K562 (cell line): ENCODE results near the gene CAPRIN1. TPM values are rescaled to one million over a fixed set of nuclear protein-coding genes. Genes with fewer than 3 reads are reported as not detected.

Experiments
- ARID2 ChIP-seq: fragments of 450-650 bp; IDR thresholded peaks from 2 replicates; pipeline ENCODE4 v1.6.1; 2017; ENCODE audit warnings: antibody characterized with exemption, mild to moderate bottlenecking
- BRD4 ChIP-seq: fragments of 200-600 bp; sonication (generic); IDR thresholded peaks from 2 replicates; pipeline ENCODE4 v1.6.1; 2017; ENCODE audit warnings: inconsistent platforms
- CBFA2T3 ChIP-seq: fragments of 450-650 bp; IDR thresholded peaks from 2 replicates; pipeline ENCODE4 v1.6.1; 2017
- CHD2 ChIP-seq: IDR thresholded peaks from 2 replicates; pipeline ENCODE4 v1.6.1; 2011; ENCODE audit warnings: low read depth, low read length
- CTBP1 ChIP-seq: fragments of 450-650 bp; IDR thresholded peaks from 2 replicates; pipeline ENCODE4 v1.6.1; 2016; ENCODE audit warnings: borderline replicate concordance
- ELF1 ChIP-seq: fragments of 200-800 bp; sonication (Bioruptor generic); IDR thresholded peaks from 2 replicates; pipeline ENCODE4 v1.6.1; 2016; ENCODE audit warnings: missing genetic modification characterization, missing compliant biosample characterization
- ELF4 ChIP-seq: fragments of 450-650 bp; formaldehyde crosslinking; IDR thresholded peaks from 2 replicates; pipeline ENCODE4 v1.4.0; 2022; ENCODE audit warnings: missing genetic modification characterization
- GATAD2A ChIP-seq: fragments of 450-650 bp; IDR thresholded peaks from 2 replicates; pipeline ENCODE4 v1.6.1; 2017
- HSF4 ChIP-seq: fragments of 250-450 bp; sonication (Bioruptor Pico); IDR thresholded peaks from 2 replicates; pipeline ENCODE4 v2.1.2; 2022; ENCODE audit warnings: mild to moderate bottlenecking, moderate library complexity, borderline replicate concordance
- KAT2B ChIP-seq: IDR thresholded peaks from one replicate; pipeline ENCODE4 v1.6.1; 2012; ENCODE audit warnings: low read depth, mild to moderate bottlenecking, control low read depth, inconsistent platforms, low read length, moderate library complexity
- KDM2B ChIP-seq: fragments of 250-450 bp; sonication (Bioruptor Pico); IDR thresholded peaks from 2 replicates; pipeline ENCODE4 v1.8.0; 2021; ENCODE audit warnings: mild to moderate bottlenecking, moderate library complexity
- MECOM ChIP-seq: fragments of 250-450 bp; sonication (Bioruptor Pico); IDR thresholded peaks from 2 replicates; pipeline ENCODE4 v1.8.0; 2022; ENCODE audit warnings: inconsistent platforms
- MTA3 ChIP-seq: fragments of 450-650 bp; formaldehyde crosslinking; IDR thresholded peaks from 2 replicates; pipeline ENCODE4 v1.6.1; 2017; ENCODE audit warnings: mild to moderate bottlenecking, borderline replicate concordance
- NUFIP1 ChIP-seq: fragments of 450-650 bp; IDR thresholded peaks from 2 replicates; pipeline ENCODE4 v1.6.1; 2018; ENCODE audit not compliant: partially characterized antibody
- PHTF2 ChIP-seq: fragments of 250-450 bp; sonication (Bioruptor Pico); IDR thresholded peaks from 2 replicates; pipeline ENCODE4 v1.5.0; 2021; ENCODE audit warnings: mild to moderate bottlenecking
- POLR3A ChIP-seq: IDR thresholded peaks from 2 replicates; pipeline ENCODE4 v1.6.1; 2011; ENCODE audit warnings: borderline replicate concordance, mild to moderate bottlenecking, moderate library complexity; ENCODE audit not compliant: insufficient read length, insufficient read depth; ENCODE audit errors: extremely low read depth
- RB1 ChIP-seq: fragments of 450-650 bp; IDR thresholded peaks from 2 replicates; pipeline ENCODE4 v1.6.1; 2017; ENCODE audit warnings: low read depth, mild to moderate bottlenecking
- TAF15 ChIP-seq: fragments of 200-400 bp; formaldehyde crosslinking; IDR thresholded peaks from 2 replicates; pipeline ENCODE4 v1.6.1; 2017; ENCODE audit warnings: mild to moderate bottlenecking, low read depth, low read length, moderate library complexity
- TBP ChIP-seq: optimal IDR thresholded peaks from 2 replicates; pipeline ENCODE3; 2011; ENCODE audit warnings: low read depth, low read length, improper control_type of control experiment
- ZKSCAN1 ChIP-seq: fragments of 150-350 bp; IDR thresholded peaks from 2 replicates; pipeline ENCODE4 v1.6.1; 2016; ENCODE audit warnings: low read depth, low read length
- ZNF584 ChIP-seq: fragments of 200-800 bp; sonication (Bioruptor generic); IDR thresholded peaks from 2 replicates; pipeline ENCODE4 v1.6.1; 2016; ENCODE audit warnings: low read depth, mild to moderate bottlenecking, missing genetic modification characterization, missing compliant biosample characterization
- ZNF75A ChIP-seq: fragments of 450-650 bp; formaldehyde crosslinking; IDR thresholded peaks from 2 replicates; pipeline ENCODE4 v1.4.0; 2020; ENCODE audit warnings: mild to moderate bottlenecking
- ZZZ3 ChIP-seq: fragments of 450-650 bp; IDR thresholded peaks from 2 replicates; pipeline ENCODE4 v1.6.1; 2016; ENCODE audit warnings: antibody characterized with exemption, mild to moderate bottlenecking, moderate library complexity
- polyA plus RNA-seq, 8 experiments: library from polyadenylated mRNA; depleted of rRNA in 4 of 8; stranded (reverse) in 5 of 8; unstranded in 3 of 8; fragments of >200 nt; fragmentation: Nextera tagmentation in 2 of 8; fragmentation: Illumina TruSeq in 1 of 8; extraction: Ambion mirVana in 2 of 8; extraction: Trizol in 1 of 8; gene quantifications; 2 replicates each; pipeline versions ENCODE4 v1.2.1 to v1.2.3, GENCODE V29; 2011 to 2014; ENCODE audit warnings: inconsistent platforms in 1 of 8, missing spikeins in 1 of 8
- total RNA-seq, 7 experiments: library from RNA; depleted of rRNA in 6 of 7; stranded (reverse); fragments of >200 nt in 6 of 7; fragmentation: Illumina TruSeq in 2 of 7; extraction: Trizol in 2 of 7; gene quantifications; 2 replicates each; pipeline versions ENCODE4 v1.2.1 to v1.2.3, GENCODE V29; 2011 to 2021; ENCODE audit warnings: low replicate concordance in 1 of 7
- TF ChIP-seq, protein P1 (sequence below): fragments of 250-450 bp; sonication (Bioruptor Pico); IDR thresholded peaks from 2 replicates; pipeline ENCODE4 v1.5.0; 2020; ENCODE audit warnings: mild to moderate bottlenecking
- TF ChIP-seq, protein P2 (sequence below): sonication (generic); formaldehyde crosslinking; IDR thresholded peaks from 2 replicates; pipeline ENCODE4 v1.8.0; 2022; ENCODE audit warnings: missing genetic modification reagents, mild to moderate bottlenecking, moderate library complexity, borderline replicate concordance
- TF ChIP-seq, protein P3 (sequence below): IDR thresholded peaks from 2 replicates; pipeline ENCODE4 v1.6.1; 2014; ENCODE audit warnings: antibody characterized with exemption
- TF ChIP-seq, protein P4 (sequence below): sonication (generic); formaldehyde crosslinking; IDR thresholded peaks from 2 replicates; pipeline ENCODE4 v1.8.0; 2022; ENCODE audit warnings: missing genetic modification reagents, mild to moderate bottlenecking, borderline replicate concordance

Gene CAPRIN1
- total and polyA plus RNA-seq, 9 of the 15 experiments (the other 6 are each of a cell fraction or from before 2014, with no cell fraction given), result 49.6 to 271 (median 244) TPM

DNA sequence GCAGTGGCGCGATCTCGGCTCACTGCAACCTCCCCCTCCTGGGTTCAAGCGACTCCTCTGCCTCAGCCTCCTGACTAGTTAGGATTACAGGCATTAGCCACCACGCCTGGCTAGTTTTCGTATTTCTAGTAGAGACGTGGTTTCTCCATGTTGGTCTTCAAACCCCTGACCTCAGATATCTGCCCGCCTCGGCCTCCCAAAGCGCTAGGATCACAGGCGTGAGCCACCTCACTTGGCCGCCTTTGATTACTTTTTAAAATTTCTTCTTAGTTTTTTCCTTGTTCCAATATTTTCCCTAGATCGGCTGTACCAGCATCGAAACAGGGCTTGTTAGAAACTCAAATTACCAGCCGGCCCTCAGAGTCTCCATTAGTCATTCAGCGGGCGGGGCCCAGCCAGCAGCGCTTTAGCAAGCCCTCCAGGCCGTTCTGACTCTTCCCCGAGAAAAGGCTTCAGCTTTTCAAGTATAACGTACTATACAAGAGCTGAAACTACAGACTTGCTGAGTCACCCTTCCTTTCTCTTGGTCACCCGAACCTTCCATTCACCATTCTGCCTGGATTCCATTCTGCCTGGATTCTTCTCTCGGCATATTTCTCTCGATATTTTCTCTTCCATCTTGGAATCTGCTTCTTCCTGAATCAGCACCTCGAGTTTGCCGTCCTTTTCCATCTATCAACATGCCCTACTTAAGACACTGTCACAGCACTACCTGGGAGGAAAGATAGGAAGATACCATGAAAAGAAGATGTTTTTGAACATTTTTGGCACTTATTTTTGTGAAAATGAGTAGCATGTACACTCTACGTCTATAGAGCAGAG, 6.7 kb upstream of the CAPRIN1 start (continued):
- TF ChIP-seq ZNF584 (CRISPR knock-in tag) (peak; percentile 76; the same call in 1 of the 2 replicates), TBP (peak; percentile 69), ZKSCAN1 (no peak), CTBP1 (no peak; the same call in 1 of the 2 replicates), TAF15 (no peak), KDM2B (CRISPR knock-in tag) (no peak), ARID2 (no peak), KAT2B (no peak), RB1 (0 out of 2 replicates have a peak, but pooled peaks have one; percentile 20), PHTF2 (CRISPR knock-in tag) (no peak), POLR3A (no peak), BRD4 (no peak; the same call in 1 of the 2 replicates), MECOM (CRISPR knock-in tag) (no peak), ELF4 (CRISPR knock-in tag) (no peak), ELF1 (tag) (0 out of 2 replicates have a peak, but pooled peaks have one; percentile 35), CHD2 (no peak), MTA3 (peak; percentile 82), CBFA2T3 (peak; percentile 35; the same call in 1 of the 2 replicates), NUFIP1 (no peak), HSF4 (no peak), GATAD2A (0 out of 2 replicates have a peak, but pooled peaks have one; percentile 10), ZZZ3 (no peak), ZNF75A (CRISPR knock-in tag) (no peak)
- TF ChIP-seq, protein P1, sequence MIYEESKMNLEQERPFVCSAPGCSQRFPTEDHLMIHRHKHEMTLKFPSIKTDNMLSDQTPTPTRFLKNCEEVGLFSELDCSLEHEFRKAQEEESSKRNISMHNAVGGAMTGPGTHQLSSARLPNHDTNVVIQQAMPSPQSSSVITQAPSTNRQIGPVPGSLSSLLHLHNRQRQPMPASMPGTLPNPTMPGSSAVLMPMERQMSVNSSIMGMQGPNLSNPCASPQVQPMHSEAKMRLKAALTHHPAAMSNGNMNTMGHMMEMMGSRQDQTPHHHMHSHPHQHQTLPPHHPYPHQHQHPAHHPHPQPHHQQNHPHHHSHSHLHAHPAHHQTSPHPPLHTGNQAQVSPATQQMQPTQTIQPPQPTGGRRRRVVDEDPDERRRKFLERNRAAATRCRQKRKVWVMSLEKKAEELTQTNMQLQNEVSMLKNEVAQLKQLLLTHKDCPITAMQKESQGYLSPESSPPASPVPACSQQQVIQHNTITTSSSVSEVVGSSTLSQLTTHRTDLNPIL (CRISPR knock-in tag), result no peak
- TF ChIP-seq, protein P2, sequence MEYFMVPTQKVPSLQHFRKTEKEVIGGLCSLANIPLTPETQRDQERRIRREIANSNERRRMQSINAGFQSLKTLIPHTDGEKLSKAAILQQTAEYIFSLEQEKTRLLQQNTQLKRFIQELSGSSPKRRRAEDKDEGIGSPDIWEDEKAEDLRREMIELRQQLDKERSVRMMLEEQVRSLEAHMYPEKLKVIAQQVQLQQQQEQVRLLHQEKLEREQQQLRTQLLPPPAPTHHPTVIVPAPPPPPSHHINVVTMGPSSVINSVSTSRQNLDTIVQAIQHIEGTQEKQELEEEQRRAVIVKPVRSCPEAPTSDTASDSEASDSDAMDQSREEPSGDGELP (CRISPR knock-in tag), result 0 out of 2 replicates have a peak, but pooled peaks have one; percentile 14
- TF ChIP-seq, protein P3, sequence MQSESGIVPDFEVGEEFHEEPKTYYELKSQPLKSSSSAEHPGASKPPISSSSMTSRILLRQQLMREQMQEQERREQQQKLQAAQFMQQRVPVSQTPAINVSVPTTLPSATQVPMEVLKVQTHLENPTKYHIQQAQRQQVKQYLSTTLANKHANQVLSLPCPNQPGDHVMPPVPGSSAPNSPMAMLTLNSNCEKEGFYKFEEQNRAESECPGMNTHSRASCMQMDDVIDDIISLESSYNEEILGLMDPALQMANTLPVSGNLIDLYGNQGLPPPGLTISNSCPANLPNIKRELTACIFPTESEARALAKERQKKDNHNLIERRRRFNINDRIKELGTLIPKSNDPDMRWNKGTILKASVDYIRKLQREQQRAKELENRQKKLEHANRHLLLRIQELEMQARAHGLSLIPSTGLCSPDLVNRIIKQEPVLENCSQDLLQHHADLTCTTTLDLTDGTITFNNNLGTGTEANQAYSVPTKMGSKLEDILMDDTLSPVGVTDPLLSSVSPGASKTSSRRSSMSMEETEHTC, result no peak
- TF ChIP-seq, protein P4, sequence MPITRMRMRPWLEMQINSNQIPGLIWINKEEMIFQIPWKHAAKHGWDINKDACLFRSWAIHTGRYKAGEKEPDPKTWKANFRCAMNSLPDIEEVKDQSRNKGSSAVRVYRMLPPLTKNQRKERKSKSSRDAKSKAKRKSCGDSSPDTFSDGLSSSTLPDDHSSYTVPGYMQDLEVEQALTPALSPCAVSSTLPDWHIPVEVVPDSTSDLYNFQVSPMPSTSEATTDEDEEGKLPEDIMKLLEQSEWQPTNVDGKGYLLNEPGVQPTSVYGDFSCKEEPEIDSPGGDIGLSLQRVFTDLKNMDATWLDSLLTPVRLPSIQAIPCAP (CRISPR knock-in tag), result no peak
